Central memory CD8-positive, alpha-beta T cell (primary cell): ENCODE data around the gene DLAT.
"Not testable (repeated sequence)": the region's sequence is repeated elsewhere in the genome, so short reads cannot be mapped to it uniquely, and the experiment has no call there.

ENCODE experiments used
- ATAC-seq: fragments of 150-1000 bp; cut with Tn5 transposase; replicated peaks from 2 replicates; pipeline ENCODE4 v1.10.0; 2022; ENCODE audit warnings: mild to moderate bottlenecking, moderate FRiP score, moderate number of reproducible peaks; ENCODE audit not compliant: poor library complexity, severe bottlenecking; ENCODE audit errors: extremely low read depth
- DNase-seq, 2 donors: peaks; one replicate each; pipeline ENCODE4 v3.0.0; 2021; ENCODE audit warnings: low spot score in 2 of 2
- H3K27ac Mint-ChIP-seq: one replicate; pipeline ENCODE4 v1.8.0; 2022; ENCODE audit warnings: low read depth, mild to moderate bottlenecking, moderate library complexity, mixed read lengths
- H3K27me3 Mint-ChIP-seq: one replicate; pipeline ENCODE4 v1.8.0; 2022; ENCODE audit warnings: mixed read lengths
- H3K36me3 Mint-ChIP-seq: one replicate; pipeline ENCODE4 v1.8.0; 2022; ENCODE audit warnings: mild to moderate bottlenecking, moderate library complexity, mixed read lengths; ENCODE audit not compliant: insufficient read depth
- H3K4me1 Mint-ChIP-seq: one replicate; pipeline ENCODE4 v1.8.0; 2022; ENCODE audit warnings: mixed read lengths
- H3K4me3 Mint-ChIP-seq: one replicate; pipeline ENCODE4 v1.8.0; 2022; ENCODE audit warnings: mild to moderate bottlenecking, moderate library complexity, mixed read lengths
- H3K9me3 Mint-ChIP-seq: one replicate; pipeline ENCODE4 v1.8.0; 2022; ENCODE audit warnings: mixed read lengths

DLAT gene

DNA sequence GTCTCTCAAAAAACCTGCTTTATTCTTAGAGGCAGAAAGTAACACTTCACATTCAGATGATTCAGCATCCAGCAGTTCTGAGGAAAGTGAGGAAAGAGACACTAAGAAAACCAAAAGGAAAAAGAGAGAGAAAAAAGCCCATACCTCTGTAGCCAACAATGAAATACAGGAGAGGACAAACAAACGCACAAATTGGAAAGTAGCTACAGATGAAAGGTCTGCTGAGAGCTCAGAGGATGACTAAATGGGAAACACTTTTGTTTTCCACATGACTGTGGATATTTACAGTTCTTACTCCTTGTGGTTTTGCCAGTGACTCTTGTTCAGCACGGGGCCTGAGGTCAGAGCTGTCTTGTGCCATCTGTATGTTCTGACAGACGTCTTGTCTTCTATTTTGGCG lies 57.5 kb downstream of the DLAT start:
- Mint-ChIP-seq H3K36me3 (peaks cover 73% of the 10 kb centered on the region), H3K4me3 (no peak overlapping the region)
- ATAC-seq = no peak

DNA sequence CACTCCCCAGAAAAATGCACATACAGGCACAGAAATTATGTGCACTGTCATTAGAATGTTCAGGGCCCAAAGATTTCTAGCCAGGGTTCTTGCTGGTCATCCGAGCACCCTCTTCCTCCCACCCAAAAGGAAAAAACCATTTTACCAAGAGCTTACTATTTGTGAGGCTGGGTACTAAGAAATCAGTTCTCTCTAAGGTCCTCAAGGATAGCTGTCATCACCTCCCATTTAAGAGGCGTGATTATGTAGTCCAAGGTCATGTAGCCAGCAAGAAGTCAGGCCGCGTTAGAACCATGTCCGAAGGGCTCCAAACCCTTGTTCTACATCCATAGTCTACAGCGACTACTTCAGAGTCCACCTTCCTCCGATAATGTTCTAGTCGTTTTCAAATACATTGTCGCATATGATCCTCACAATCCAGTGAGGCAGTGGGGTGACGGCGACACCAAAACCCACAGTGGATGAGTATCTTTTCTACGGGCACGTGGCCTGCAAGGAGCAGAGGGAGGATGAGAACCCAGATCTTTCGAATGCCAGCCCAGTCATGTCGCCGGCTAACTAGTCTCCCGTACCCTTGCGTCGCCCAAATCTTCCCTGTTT lies 60.7 kb downstream of the DLAT start:
- DNase-seq (no peak), ATAC-seq (peak; percentile 48)
- H3K27me3 Mint-ChIP-seq = no peaks in the 10 kb centered on the region

More for the DNA sequence above, 57.5 kb downstream of the DLAT start:
- DNase-seq = no peak
- no peaks in the 10 kb centered on the region for H3K9me3 Mint-ChIP-seq
- no peak overlapping the region for H3K27ac Mint-ChIP-seq
- peaks cover 26% of the 10 kb centered on the region for H3K4me1 Mint-ChIP-seq
- H3K27me3 Mint-ChIP-seq = no peaks in the 10 kb centered on the region

DNA sequence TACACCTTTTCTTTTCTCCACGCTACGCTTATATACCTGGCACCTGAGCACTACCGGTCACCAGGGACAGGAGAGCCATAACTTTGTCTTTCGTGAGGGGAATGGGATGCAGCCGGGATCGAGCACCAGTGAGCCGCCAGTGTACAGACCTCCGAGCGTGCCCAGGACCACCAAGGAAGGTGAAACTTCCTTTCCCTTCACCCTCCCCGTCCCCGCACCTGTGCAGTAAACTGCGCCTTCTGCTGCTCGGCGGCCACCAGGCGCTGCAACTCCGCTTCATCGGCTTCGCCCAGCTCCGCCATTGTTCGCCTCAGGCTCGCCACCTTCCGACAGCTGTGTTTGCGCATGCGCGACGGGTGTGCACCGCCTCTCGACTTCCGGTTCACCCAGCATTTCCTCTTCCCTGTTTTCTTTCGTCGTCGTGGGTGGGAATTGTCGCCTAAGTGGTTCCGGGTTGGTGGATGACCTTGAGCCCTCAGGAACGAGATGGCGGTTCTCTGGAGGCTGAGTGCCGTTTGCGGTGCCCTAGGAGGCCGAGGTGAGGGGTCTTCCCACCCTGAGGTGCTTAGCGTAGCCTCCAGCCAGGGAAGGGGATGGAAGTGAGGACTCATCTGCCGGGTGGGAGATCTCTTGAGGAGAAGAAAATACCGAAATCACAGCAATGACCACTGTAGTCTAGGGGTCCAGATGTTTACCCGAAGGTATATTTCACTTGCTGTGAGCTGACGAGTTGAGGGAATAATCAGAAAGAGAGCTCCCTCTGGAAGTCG lies 61.4 kb downstream of the DLAT start, which contains the start of the genes SDHD and TIMM8B:
TSS of gene SDHD (plus strand) at position 452 of the 770 bp plus-strand sequence. CDS start at position 487, 35 bp downstream.
TSS of gene TIMM8B (minus strand) at position 335 of the 770 bp plus-strand sequence. CDS start at position 302, 33 bp downstream.
- peaks cover 73% of the 10 kb centered on the region for H3K36me3 Mint-ChIP-seq
- no peaks in the 10 kb centered on the region for H3K27me3 Mint-ChIP-seq
- H3K27ac Mint-ChIP-seq = peak within 1 kb of the TSS; percentile 98
- H3K9me3 Mint-ChIP-seq = no peaks in the 10 kb centered on the region
- H3K4me1 Mint-ChIP-seq = peaks cover 48% of the 10 kb centered on the region
- ATAC-seq = peak; percentile 92
- DNase-seq = peak; percentile 95
- peak within 1 kb of the TSS; percentile 94 for H3K4me3 Mint-ChIP-seq

More for the DNA sequence above, 60.7 kb downstream of the DLAT start:
- H3K4me3 Mint-ChIP-seq = peak overlapping the region; percentile 94
- H3K4me1 Mint-ChIP-seq = peaks cover 48% of the 10 kb centered on the region
- H3K9me3 Mint-ChIP-seq = no peaks in the 10 kb centered on the region
- peaks cover 70% of the 10 kb centered on the region for H3K36me3 Mint-ChIP-seq
- H3K27ac Mint-ChIP-seq = peak overlapping the region; percentile 98

DNA sequence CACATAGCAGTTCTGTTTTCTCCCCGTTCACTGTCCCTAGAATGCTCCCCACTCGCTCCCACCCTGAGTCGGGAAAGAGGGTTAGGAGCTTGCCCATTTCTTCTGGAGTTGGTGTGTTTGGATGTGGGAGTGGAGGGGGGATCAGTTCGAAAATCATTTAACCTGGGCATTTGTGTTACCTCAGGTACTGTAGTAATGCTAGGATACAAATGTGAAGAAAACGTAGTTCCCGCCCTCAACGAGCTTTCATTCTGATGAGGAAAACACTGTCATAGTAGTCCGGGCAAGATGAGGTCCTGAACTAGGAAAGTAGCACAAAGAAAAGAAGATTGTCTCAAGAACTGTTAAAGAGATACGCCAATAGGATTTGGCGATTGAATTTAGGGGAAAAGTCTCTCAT lies 62.0 kb downstream of the DLAT start:
- H3K9me3 Mint-ChIP-seq = no peaks in the 10 kb centered on the region
- ATAC-seq (no peak), DNase-seq (no peak)
- peak overlapping the region; percentile 94 for H3K4me3 Mint-ChIP-seq
- H3K4me1 Mint-ChIP-seq = peaks cover 48% of the 10 kb centered on the region
- H3K27me3 Mint-ChIP-seq = no peaks in the 10 kb centered on the region
- H3K36me3 Mint-ChIP-seq = peaks cover 75% of the 10 kb centered on the region
- H3K27ac Mint-ChIP-seq = peak overlapping the region; percentile 98

DNA sequence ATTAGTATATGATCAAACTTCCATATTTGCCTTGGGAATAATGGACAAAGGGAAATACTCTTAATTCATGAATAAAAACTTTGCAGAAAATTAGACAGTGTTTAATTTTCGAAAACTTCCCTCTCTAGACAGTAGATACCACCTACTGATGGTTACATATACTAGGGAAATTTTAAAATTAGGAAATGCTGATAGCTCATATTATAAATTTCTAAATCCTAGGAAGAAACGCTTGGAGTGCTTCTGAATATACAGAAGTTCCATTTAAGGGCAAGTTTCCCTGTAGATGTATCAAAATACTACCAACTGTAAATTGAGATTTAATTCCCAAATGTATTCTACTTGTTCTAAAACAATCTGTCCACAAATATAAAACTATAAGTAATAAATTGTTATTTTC lies 70.1 kb downstream of the DLAT start:
- not testable (repeated sequence) for H3K27me3 Mint-ChIP-seq, ATAC-seq, H3K4me1 Mint-ChIP-seq, H3K27ac Mint-ChIP-seq, DNase-seq, H3K4me3 Mint-ChIP-seq, H3K9me3 Mint-ChIP-seq
- H3K36me3 Mint-ChIP-seq = peaks cover 45% of the 10 kb centered on the region

GRCh38 chr11:112096194-112096593 lies 71.0 kb downstream of the DLAT start:
- no peak for ATAC-seq
- Mint-ChIP-seq H3K27ac (no peak overlapping the region), H3K4me1 (peaks cover 5% of the 10 kb centered on the region), H3K27me3 (no peaks in the 10 kb centered on the region), H3K36me3 (peaks cover 38% of the 10 kb centered on the region), H3K9me3 (no peaks in the 10 kb centered on the region), H3K4me3 (no peak overlapping the region)
- DNase-seq = no peak

DNA sequence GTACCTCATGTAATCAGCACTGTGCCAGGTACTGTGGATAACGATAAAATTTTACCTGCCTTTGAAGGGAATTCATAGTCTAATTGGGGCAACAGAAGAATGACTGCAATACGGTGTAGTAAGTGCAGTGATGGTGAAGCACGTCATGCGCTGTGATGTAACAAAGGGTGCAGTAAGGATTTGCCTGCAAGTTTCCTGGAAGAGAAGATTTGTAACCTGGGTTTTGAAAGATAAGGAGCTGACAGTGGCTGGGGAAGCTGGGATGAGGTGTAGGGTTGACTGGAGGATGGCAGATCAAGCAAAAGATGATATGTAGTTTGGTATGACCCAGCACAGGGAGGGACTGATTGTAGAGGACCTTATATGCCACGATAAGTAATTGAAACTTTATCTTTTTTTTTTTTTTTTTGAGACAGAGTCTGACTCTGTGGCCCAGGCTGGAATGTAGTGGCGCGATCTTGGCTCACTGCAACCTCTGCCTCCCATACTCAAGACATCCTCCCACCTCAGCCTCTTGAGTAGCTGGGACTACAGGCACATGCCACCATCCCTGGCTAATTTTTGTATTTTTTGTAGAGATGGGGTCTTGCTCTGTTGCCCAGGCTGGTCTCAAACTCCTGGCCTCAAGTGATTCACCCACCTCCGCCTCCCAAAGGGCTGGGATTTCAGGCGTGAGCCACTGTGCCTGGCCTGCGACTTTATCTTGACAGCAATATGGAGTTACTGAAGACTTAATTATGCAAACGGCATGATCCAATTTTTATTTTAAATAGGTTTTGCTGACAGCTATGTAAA lies 72.7 kb downstream of the DLAT start:
- no peaks in the 10 kb centered on the region for H3K27me3 Mint-ChIP-seq
- ATAC-seq (no peak), DNase-seq (no peak)
- H3K9me3 Mint-ChIP-seq = no peaks in the 10 kb centered on the region
- peaks cover 22% of the 10 kb centered on the region for H3K36me3 Mint-ChIP-seq
- H3K27ac Mint-ChIP-seq = no peak overlapping the region
- peaks cover 5% of the 10 kb centered on the region for H3K4me1 Mint-ChIP-seq
- no peak overlapping the region for H3K4me3 Mint-ChIP-seq

- Mint-ChIP-seq H3K4me3 (no peak overlapping the region), H3K27me3 (no peaks in the 10 kb centered on the region), H3K4me1 (peaks cover 5% of the 10 kb centered on the region), H3K9me3 (no peaks in the 10 kb centered on the region), H3K27ac (no peak overlapping the region), H3K36me3 (peaks cover 14% of the 10 kb centered on the region)
- DNase-seq (no peak), ATAC-seq (no peak)
Measured at GRCh38 chr11:112100462-112100861, 75.3 kb downstream of the DLAT start.

- H3K36me3 Mint-ChIP-seq = no peaks in the 10 kb centered on the region
- no peak overlapping the region for H3K27ac Mint-ChIP-seq
- no peak for DNase-seq
- no peaks in the 10 kb centered on the region for H3K9me3 Mint-ChIP-seq
- ATAC-seq = no peak
- no peaks in the 10 kb centered on the region for H3K4me1 Mint-ChIP-seq
- H3K4me3 Mint-ChIP-seq = no peak overlapping the region
- no peaks in the 10 kb centered on the region for H3K27me3 Mint-ChIP-seq
Measured at GRCh38 chr11:112103446-112103845, 78.2 kb downstream of the DLAT start.

DNA sequence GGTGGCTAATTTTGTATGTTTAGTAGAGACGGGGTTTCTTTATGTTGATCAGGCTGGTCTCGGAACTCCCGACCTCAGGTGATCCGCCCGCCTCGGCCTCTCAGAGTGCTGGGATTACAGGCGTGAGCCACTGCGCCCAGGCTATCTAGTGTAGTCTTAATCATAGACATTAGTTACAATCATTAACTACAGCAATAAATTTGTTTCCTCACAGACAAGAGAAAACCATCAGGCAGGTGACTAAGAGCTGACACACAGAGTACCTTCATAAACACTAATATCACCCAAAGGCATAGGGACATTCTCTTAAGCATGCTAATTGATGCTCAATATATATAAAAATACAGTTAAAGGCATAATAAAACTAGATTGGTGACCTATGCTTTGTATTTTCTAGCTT lies 80.9 kb downstream of the DLAT start:
- Mint-ChIP-seq H3K4me1 (no peaks in the 10 kb centered on the region), H3K9me3 (no peaks in the 10 kb centered on the region), H3K27me3 (no peaks in the 10 kb centered on the region), H3K4me3 (no peak overlapping the region), H3K36me3 (no peaks in the 10 kb centered on the region), H3K27ac (no peak overlapping the region)
- DNase-seq (no peak), ATAC-seq (no peak)
